SW480 (cell line): ENCODE results near the gene INPP5B.
"Not testable (repeated sequence)": the region's sequence is repeated elsewhere in the genome, so short reads cannot be mapped to it uniquely, and the experiment has no call there.

ENCODE experiments used
- DNase-seq: peaks from one replicate; pipeline ENCODE4 v3.0.0-alpha.2; 2016; ENCODE audit warnings: low spot score

INPP5B gene

DNA sequence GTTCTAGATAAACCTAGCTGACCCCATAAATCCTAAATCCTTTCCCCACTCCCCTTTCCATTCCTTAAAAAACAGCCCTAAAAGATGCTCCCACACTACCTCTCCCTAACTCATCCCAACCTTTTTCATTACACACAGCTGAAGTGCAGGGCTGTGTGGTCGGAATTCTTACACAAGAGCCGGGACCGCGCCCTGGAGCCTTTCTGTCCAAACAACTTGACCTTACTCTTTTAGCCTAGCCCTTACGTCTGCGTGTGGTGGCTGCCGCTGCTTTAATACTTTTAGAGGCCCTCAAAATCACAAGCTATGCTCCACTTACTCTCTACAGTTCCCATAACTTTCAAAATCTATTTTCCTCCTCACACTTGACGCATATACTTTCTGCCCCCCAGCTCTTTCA is 36.0 kb downstream of the INPP5B start:
- not testable (repeated sequence) for DNase-seq

GRCh38 chr1:37908531-37908930 is 38.3 kb downstream of the INPP5B start:
- DNase-seq, result not testable (repeated sequence)

DNA sequence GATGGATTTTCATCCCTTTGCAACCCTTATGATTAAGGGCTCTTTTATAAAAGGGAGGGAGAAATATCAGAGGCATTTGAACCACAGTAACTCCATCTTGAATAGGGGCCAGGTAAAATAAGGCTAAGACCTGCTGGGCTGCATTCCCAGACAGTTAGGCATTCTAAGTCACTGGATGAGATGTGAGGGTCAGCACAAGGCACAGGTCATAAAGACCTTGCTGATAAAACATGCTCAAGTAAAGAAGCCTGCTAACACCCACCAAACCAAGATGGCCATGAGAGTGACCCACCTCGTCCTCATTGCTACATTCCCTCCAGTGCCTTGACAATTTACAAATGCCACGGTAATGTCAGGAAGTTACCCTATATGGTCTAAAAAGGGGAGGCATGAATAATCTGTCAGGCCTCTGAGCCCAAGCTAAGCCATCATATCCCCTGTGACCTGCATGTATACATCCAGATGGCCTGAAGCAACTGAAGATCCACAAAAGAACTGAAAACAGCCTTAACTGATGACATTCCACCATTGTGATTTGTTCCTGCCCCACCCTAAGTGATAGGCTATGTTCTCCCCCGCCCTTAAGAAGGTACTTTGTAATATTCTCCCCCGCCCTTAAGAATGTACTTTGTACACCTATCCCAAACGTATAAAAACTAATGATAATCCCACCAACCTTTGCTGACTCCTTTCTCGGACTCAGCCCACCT is 39.3 kb downstream of the INPP5B start:
- not testable (repeated sequence) for DNase-seq

GRCh38 chr1:37906591-37906990 is 40.3 kb downstream of the INPP5B start:
- not testable (repeated sequence) for DNase-seq

GRCh38 chr1:37905727-37906126 is 41.1 kb downstream of the INPP5B start:
- no peak for DNase-seq

GRCh38 chr1:37903921-37904320 is 42.9 kb downstream of the INPP5B start:
- not testable (repeated sequence) for DNase-seq

- DNase-seq, result no peak
These were observed 43.9 kb downstream of the INPP5B start for GRCh38 chr1:37902983-37903382.

GRCh38 chr1:37901893-37902225 is 45.0 kb downstream of the INPP5B start:
- no peak for DNase-seq

- DNase-seq, result no peak
These were observed 45.5 kb downstream of the INPP5B start for GRCh38 chr1:37901191-37901892.

GRCh38 chr1:37897563-37897962 is 49.3 kb downstream of the INPP5B start:
- not testable (repeated sequence) for DNase-seq

- no peak for DNase-seq
These were observed 53.2 kb downstream of the INPP5B start for GRCh38 chr1:37893673-37894072.

DNA sequence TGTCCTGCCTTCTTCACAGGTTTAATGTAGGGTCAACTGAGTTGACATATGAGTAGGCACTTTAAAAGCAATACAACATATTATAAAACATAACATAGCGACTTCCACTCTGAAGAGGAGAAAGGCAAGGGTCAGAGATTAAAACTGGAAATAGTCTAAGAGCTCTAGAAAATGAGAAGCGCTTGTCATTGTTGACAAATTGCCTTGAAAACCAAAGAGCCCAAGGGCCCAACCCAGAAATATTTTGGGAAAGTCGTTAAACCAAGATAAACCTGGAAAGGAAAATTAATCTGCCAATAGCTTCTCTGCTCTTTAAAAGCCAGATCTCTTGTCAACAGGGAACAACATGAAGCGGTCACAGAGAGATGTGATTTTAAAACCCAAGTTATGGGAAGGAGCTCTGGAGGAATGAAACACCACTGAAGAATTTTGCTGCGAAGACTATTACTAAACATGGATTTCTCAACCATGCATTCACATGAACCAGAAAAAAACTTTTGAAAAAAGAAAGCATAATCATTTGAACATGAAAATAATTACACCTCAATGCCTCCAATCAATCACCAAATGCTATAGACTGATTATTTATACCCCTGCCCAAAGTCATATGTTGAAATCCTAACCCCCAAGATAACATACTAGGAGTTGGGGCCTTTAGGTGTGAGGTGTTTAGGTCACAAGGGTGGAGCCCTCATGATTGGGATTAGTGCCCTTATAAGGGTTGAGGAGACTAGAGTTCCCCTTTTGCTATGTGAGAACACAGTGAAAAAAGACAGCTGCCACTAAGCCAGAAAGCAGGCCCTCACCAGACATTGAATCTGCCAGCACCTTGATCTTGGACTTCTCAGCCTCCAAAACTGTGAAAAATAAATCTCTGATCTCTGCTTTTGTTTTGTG is 54.5 kb downstream of the INPP5B start:
- no peak for DNase-seq

GRCh38 chr1:37890378-37891014 is 56.4 kb downstream of the INPP5B start:
- peak; percentile 34 for DNase-seq

GRCh38 chr1:37888022-37888700 is 58.7 kb downstream of the INPP5B start:
- DNase-seq, result no peak

DNA sequence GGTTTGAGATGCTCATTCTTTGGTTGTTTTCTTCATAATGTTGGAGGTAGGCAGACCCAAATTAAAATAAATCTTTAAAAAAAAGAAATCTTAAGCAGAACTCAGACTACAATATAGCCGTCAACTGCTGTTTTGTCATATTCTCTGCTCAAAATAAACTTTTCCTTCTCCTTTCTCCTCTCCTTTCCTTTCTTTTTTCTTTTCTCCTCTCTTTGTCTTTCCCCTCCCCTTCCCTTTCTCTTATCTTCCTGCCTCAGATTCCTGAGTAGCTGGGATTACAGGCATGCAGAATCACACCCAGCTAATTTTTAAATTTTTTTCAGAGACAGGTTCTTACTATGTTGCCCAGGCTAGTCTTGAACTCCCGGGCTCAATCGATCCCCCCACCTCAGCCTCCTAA is 62.7 kb downstream of the INPP5B start:
- DNase-seq, result no peak

DNA sequence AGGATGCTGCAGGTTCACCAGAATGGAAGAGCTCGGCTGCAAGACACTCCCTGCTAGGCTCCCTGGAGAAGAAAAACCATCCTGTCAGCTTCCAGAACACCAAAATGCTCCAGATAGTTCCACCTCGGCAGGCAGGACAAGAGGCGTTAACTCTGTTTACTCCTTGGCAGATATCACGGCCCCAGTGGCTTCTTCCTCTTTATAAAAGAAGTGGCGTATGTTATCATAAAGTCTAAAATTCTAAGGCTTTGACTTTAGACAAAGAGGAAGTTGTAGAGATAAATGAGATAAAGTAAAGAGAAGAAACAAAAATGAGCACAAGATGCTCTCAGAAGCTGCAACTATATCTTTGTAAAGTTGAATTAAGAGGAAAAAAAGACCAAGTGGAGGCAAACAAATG is 63.2 kb downstream of the INPP5B start:
- DNase-seq, result no peak

DNA sequence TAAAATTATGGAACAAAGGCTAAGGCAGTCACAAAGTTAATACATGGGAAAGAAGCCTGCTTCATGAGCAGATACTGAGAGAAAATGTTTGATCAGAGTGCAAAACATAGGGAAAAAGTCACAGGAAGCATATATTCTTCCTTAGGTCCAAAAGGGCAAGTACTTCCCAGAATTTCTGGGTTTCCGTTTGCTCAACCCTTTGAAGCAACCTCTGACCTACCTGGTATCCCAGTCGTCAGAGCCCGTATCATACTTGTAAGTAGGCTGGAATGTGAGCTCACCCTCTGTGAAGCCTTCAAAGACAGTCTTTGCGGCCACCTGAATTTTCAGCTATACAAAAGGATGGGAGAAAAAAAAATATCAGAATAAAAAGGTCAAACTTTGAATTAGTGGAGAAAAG is 67.0 kb downstream of the INPP5B start:
- DNase-seq, result no peak

DNA sequence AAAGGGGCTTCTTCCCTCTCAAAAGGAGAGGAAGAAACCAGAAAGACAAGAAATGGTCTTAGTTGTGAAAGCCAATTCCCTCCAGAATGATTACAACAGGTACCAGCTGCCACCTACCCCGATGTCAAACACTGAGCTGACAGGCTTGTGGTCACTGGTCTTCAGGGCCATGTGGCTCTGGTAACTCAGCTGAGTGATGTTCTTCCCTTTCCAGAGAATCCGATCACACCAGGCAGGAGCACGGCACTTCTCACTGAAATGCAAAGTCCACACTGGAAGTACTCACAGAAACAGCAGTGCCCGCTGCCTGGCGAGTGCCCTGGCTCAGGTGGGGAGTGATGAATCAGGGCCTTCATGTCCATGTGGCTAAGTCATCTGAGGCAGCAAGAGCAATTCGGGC is 68.8 kb downstream of the INPP5B start:
- no peak for DNase-seq

DNA sequence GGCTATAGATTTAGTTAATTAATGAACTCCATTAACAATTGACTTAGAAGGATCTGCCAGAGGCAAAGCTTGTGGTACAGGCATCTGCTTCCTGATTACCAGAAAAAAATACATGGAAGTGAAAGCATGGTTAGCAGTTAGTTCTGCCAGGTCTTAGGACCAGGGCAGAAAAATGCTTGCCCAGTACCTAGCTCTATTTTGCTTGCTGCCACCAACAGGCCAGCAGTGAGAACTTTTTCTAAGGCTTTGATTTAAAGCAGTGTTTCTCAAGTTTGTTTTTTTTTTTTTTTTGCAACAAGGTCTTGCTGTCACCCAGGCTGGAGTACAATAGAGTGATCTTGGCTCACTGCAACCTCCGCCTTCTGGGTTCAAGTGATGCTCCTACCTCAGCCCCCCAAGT is 71.0 kb downstream of the INPP5B start:
- DNase-seq, result no peak

DNA sequence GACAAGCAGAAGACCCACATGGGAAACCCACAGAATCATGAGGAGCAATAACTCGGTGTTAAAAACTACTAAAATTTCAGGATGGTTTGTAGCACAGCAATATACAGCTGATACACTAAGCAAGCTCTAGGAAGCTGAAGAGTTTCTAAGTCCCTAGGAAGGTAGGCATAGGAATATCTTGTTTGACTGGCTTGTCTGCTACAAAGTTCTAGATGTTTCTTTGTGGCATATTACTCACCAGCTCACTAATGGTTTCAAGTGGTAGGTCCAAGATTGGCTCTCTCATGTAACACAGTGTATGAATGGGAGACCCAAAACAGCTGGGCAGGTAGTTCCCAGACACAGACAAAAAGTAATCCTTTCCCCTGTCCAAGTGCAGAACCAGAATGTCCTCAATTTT is 74.2 kb downstream of the INPP5B start:
- DNase-seq, result no peak

DNA sequence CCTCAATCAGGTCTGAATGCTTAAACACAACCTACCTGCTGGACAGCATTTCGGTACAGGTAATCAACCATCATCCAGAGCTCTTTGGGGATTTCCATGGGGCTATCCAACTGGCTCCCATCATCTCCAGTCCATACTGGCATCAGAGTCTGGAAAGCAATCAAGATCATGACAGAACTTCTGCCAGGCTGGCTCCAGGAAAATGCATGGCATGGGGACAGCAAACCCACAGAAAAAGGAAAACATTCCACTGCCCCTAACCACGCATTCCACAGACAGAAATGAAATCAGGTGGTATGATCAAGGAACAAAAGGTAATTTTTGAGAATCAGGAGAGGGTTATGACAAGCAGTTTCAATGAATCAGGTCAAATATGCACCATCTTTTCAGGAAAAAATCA is 78.4 kb downstream of the INPP5B start:
- peak; percentile 8 for DNase-seq

DNA sequence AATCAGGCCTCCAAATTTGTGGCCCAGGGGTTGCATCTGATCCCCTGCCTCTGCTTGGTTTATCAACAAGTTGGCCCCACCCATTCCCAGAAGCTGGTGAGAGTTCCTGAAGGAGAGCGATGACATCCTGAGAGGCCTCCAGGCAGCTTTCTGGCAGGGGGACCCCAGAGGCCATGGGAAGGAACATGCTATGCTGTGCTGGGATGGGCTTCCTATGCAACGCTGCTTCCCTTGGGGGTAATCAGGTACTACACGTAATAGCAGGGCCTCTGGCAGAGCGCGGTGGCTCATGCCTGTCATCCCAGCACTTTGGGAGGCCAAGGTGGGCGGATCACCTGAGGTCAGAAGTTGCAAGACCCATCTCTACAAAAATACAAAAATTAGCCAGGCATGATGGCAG is 79.1 kb downstream of the INPP5B start:
- DNase-seq, result no peak
